Osteoblast (primary cell): ENCODE measurements around the gene MUCL3. TPM values are rescaled to one million over a fixed set of nuclear protein-coding genes. Genes with fewer than 3 reads are reported as not detected.

Experiments used
- DNase-seq: peaks from one replicate; pipeline ENCODE4 v3.0.0; 2011; ENCODE audit warnings: low spot score, mixed read lengths; ENCODE audit not compliant: insufficient read length; ENCODE audit errors: missing footprints
- H2AFZ ChIP-seq: 2 replicates; pipeline ENCODE4 v1.6.0; 2011; ENCODE audit warnings: mild to moderate bottlenecking, low read length
- H3K27ac ChIP-seq: 2 replicates; pipeline ENCODE4 v1.5.1; 2011; ENCODE audit warnings: mild to moderate bottlenecking, low read depth, low read length, moderate library complexity
- H3K27me3 ChIP-seq: 2 replicates; pipeline ENCODE4 v1.6.0; 2012; ENCODE audit warnings: mild to moderate bottlenecking, control low read depth, inconsistent platforms, low read length, moderate library complexity; ENCODE audit not compliant: insufficient read depth
- H3K36me3 ChIP-seq: 2 replicates; pipeline ENCODE4 v1.5.1; 2011; ENCODE audit warnings: mild to moderate bottlenecking, low read length, control low read depth, moderate library complexity; ENCODE audit not compliant: insufficient read depth
- H3K4me1 ChIP-seq: 2 replicates; pipeline ENCODE4 v1.5.1; 2011; ENCODE audit warnings: mild to moderate bottlenecking, low read length, control low read depth, moderate library complexity; ENCODE audit not compliant: insufficient read depth
- H3K4me2 ChIP-seq: 2 replicates; pipeline ENCODE4 v1.6.0; 2011; ENCODE audit warnings: mild to moderate bottlenecking, low read length; ENCODE audit not compliant: insufficient read depth
- H3K4me3 ChIP-seq: fragments of 200-600 bp; sonication (generic); 3 replicates; pipeline ENCODE4 v1.5.1; 2012; ENCODE audit warnings: mild to moderate bottlenecking, low read length, inconsistent platforms; ENCODE audit not compliant: insufficient read depth
- H3K79me2 ChIP-seq: 2 replicates; pipeline ENCODE4 v1.6.0; 2012; ENCODE audit warnings: mild to moderate bottlenecking, low read length, control low read depth, inconsistent platforms; ENCODE audit not compliant: insufficient read depth
- H3K9me3 ChIP-seq: 2 replicates; pipeline ENCODE4 v1.5.1; 2011; ENCODE audit warnings: low read depth, low read length, control low read depth
- H4K20me1 ChIP-seq: 2 replicates; pipeline ENCODE4 v1.6.0; 2012; ENCODE audit warnings: mild to moderate bottlenecking, low read length, control low read depth; ENCODE audit not compliant: insufficient read depth
- total RNA-seq: library from RNA; depleted of rRNA; stranded (reverse); fragments of >200 nt; gene quantifications from 2 replicates; pipeline ENCODE4 v1.2.3, GENCODE V29; 2012
- TF ChIP-seq, protein P1 (sequence below): IDR thresholded peaks from 2 replicates; pipeline ENCODE4 v1.5.1; 2011; ENCODE audit warnings: mild to moderate bottlenecking, low read depth, low read length, moderate library complexity; ENCODE audit errors: extremely low read depth

The MUCL3 gene, protein sequence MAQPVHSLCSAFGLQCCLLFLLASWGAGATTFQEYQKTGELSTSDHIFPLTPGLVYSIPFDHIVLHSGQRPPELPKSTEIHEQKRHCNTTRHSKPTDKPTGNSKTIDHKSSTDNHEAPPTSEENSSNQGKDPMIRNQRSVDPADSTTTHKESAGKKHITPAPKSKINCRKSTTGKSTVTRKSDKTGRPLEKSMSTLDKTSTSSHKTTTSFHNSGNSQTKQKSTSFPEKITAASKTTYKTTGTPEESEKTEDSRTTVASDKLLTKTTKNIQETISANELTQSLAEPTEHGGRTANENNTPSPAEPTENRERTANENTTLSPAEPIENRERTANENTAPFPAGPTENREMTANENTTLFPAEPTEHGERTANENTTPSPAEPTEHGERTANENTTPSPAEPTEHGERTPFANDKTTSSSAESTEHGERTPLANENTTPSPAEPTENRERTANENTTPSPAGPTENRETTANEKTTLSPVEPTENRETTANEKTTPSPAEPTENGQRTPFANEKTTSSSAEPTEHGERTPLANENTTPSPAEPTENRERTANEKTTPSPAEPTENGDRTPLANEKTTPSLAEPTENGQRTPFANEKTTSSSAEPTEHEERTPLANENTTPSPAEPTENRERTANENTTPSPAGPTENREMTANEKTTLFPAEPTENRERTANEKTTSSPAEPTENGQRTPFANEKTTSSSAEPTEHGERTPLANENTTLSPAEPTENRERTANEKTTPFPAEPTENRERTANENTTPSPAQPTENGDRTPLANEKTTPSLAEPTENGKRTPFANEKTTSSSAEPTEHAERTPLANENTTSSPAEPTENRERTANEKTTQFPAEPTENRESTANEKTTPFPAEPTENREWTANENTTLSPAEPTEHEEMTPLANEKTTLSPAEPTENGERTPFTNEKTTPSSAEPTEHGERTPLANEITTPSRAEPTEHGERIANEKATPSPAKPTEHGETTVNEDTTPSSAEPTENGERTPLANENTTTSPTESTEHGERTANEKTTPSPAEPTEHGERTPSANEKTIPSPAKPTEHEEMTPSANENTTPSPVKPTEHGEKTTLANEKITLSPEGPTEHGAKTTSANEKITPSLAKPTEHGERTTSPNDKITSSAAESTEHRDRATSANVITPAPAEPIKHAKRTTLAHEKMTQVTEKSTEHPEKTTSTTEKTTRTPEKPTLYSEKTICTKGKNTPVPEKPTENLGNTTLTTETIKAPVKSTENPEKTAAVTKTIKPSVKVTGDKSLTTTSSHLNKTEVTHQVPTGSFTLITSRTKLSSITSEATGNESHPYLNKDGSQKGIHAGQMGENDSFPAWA (N-terminal part only)
- total RNA-seq: not detected in 2 replicates

DNA sequence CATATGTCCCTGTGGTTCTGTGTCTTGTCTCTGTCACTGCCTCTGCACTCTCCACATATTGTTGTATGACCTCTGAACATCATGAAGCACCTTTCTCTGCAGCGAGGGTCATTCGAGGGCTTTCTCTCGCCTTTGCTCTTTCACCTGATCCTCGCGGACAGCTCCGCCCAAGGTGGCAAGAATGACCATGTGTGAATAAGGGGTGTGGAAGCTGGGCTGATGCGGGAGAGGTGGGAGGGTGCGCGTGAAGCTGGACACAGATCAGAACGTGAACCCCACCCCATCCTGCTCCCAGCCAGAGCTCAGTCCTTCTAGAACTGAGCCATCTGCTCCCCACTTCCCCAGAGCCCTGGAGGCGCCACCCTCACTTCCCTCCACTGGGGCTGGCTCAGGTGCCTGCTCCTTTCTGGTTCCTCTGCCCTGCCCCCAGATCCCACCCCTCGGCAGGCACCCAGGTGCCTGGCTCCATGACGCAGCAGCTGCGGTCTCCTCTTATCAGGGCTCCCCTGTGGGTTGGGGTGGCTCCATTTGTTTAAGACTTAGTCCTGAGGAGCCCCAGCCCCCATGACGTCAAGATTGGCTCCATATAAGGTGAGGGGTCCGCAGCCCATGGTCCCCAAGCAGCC lies at the start of gene MUCL3:
Gene MUCL3 (plus strand): TSS at position 613 of the 626 bp plus-strand sequence. CDS start 27 bp downstream, outside the sequence.
- H3K27ac ChIP-seq: no peak within 1 kb of the TSS
- no peaks in the 10 kb centered on the region for H3K36me3 ChIP-seq
- H4K20me1 ChIP-seq: no peaks in the 10 kb centered on the region
- H3K27me3 ChIP-seq: peaks cover 21% of the 10 kb centered on the region
- H3K4me3 ChIP-seq: no peak within 1 kb of the TSS
- no peaks in the 10 kb centered on the region for H3K79me2 ChIP-seq
- H3K9me3 ChIP-seq: no peaks in the 10 kb centered on the region
- H3K4me2 ChIP-seq: no peak within 1 kb of the TSS
- no peak for DNase-seq
- TF ChIP-seq, protein P1, sequence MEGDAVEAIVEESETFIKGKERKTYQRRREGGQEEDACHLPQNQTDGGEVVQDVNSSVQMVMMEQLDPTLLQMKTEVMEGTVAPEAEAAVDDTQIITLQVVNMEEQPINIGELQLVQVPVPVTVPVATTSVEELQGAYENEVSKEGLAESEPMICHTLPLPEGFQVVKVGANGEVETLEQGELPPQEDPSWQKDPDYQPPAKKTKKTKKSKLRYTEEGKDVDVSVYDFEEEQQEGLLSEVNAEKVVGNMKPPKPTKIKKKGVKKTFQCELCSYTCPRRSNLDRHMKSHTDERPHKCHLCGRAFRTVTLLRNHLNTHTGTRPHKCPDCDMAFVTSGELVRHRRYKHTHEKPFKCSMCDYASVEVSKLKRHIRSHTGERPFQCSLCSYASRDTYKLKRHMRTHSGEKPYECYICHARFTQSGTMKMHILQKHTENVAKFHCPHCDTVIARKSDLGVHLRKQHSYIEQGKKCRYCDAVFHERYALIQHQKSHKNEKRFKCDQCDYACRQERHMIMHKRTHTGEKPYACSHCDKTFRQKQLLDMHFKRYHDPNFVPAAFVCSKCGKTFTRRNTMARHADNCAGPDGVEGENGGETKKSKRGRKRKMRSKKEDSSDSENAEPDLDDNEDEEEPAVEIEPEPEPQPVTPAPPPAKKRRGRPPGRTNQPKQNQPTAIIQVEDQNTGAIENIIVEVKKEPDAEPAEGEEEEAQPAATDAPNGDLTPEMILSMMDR: no peak
- peaks cover 8% of the 10 kb centered on the region for H3K4me1 ChIP-seq
- H2AFZ ChIP-seq: no peak within 1 kb of the TSS

DNA sequence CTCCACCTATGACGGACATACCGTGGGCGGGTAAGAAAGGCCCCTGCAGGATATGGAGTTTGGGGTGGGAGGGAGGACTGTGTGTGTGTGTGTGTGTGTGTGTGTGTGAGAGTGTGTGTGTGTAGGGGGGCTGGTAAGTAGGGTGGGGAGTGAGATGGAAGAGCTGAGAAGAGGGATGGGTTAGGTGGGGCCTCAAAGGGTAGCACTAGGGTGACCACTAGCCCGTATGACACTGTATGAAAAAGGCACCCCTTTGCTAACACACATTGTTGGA lies 49.4 kb upstream of the MUCL3 start:
- Histone ChIP-seq H3K27me3 (no peaks in the 10 kb centered on the region), H3K79me2 (peaks cover 6% of the 10 kb centered on the region), H3K27ac (no peak overlapping the region), H4K20me1 (peaks cover 7% of the 10 kb centered on the region), H2AFZ (no peak overlapping the region), H3K9me3 (no peaks in the 10 kb centered on the region), H3K4me2 (no peak overlapping the region), H3K4me1 (peaks cover 23% of the 10 kb centered on the region), H3K4me3 (no peak overlapping the region), H3K36me3 (peaks cover 11% of the 10 kb centered on the region)
- DNase-seq: no peak
- TF ChIP-seq, protein P1: no peak

DNA sequence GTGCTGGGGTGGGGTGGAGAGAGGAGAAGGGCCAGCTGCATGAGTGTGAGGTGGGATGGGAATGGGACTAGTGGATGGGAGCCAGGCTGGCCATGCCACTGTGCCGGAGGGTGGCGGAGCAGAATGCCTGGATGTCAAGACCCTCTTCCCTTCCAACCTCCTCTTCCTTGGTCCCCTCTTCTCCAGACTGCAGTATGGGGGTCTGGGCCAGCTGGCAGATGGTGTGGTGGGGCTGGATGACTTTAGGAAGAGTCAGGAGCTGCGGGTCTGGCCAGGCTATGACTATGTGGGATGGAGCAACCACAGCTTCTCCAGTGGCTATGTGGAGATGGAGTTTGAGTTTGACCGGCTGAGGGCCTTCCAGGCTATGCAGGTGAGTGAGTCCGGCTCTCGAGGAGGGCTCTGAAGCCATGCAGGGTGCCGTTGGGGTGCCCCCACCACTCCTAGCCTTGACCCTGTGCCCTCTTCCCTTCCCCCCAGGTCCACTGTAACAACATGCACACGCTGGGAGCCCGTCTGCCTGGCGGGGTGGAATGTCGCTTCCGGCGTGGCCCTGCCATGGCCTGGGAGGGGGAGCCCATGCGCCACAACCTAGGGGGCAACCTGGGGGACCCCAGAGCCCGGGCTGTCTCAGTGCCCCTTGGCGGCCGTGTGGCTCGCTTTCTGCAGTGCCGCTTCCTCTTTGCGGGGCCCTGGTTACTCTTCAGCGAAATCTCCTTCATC lies 48.8 kb upstream of the MUCL3 start:
- Histone ChIP-seq H3K4me2 (no peak overlapping the region), H3K4me3 (no peak overlapping the region), H3K27ac (no peak overlapping the region), H4K20me1 (peaks cover 7% of the 10 kb centered on the region), H3K9me3 (no peaks in the 10 kb centered on the region), H3K36me3 (peaks cover 11% of the 10 kb centered on the region), H3K79me2 (peaks cover 4% of the 10 kb centered on the region), H2AFZ (no peak overlapping the region), H3K27me3 (no peaks in the 10 kb centered on the region), H3K4me1 (peaks cover 17% of the 10 kb centered on the region)
- no peak for DNase-seq
- TF ChIP-seq, protein P1: no peak
